ENCODE data around the gene GOLGA6L2.
"Not testable (repeated sequence)": the region's sequence is repeated elsewhere in the genome, so short reads cannot be mapped to it uniquely, and the experiment has no call there.

The GOLGA6L2 gene, protein sequence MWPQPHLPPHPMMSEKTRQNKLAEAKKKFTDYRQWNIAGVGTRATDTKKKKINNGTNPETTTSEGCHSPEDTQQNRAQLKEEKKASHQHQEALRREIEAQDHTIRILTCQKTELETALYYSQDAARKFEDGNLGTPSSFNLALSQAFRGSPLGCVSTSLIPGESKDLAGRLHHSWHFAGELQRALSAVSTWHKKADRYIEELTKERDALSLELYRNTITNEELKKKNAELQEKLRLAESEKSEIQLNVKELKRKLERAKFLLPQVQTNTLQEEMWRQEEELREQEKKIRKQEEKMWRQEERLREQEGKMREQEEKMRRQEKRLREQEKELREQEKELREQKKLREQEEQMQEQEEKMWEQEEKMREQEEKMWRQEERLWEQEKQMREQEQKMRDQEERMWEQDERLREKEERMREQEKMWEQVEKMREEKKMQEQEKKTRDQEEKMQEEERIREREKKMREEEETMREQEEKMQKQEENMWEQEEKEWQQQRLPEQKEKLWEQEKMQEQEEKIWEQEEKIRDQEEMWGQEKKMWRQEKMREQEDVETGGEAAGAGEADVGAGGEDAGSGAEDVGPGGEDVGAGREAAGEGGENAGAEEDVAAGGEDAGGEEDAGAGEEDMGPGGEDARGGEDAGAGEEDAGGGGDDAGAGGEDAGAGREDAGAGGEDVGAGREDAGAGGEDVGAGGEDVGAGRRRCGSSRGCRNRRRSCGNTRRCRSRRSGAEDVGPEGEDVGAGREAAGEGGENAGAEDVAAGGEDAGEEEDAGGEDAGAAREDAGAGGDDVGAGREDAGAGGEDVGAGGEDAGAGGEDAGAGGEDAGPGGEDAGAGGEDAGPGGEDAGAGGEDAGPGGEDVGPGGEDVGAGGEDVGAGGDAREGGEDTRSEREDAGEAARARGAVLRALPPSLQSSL

GRCh38 chr15:23447107-23447500 is at the start of gene GOLGA6L2:
GOLGA6L2 (minus strand) TSS chr15:23447243; CDS start chr15:23447181, 62 bp downstream.
- DNase-seq = no peak

DNA sequence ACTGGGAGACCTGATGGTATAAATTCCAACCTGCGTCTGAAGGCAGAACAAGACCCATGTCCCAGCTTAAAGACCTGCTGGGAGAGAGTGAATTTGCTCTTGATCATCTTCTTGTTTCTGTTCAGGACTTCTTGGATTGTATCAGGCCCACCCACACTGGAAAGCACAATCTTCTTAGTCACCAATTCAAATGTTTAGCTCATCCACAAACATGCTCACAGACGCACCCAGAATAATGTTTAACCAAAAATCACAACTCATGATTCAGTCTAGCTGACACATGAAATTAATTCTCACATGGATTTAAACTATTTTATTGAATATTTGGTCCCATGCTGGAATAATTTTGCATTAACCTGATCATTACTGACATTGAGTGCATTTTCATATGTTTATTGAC is 37.8 kb upstream of the GOLGA6L2 start:
- DNase-seq = no peak

DNA sequence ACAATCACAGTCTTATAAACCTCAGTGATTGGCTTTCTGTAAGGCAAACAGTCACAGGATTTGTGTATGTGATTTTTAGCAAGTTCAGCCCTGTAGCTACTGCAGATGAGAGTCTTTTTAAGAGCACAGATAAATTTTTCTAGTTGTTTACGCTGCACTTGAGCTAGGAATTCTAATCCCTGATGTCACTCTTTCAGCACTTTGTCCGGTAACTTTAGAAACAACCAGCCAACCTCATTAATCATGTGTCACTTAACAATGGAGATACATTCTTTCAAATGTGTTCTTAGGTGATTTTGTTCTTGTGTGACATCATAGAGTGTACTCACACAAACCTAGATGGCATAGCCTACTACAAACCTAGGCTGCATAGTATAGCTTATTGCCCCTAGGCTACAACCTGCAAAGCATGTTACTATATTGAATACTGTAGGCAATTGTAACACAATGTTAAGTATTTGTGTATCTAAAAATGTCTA is 36.8 kb upstream of the GOLGA6L2 start:
- DNase-seq = no peak

DNA sequence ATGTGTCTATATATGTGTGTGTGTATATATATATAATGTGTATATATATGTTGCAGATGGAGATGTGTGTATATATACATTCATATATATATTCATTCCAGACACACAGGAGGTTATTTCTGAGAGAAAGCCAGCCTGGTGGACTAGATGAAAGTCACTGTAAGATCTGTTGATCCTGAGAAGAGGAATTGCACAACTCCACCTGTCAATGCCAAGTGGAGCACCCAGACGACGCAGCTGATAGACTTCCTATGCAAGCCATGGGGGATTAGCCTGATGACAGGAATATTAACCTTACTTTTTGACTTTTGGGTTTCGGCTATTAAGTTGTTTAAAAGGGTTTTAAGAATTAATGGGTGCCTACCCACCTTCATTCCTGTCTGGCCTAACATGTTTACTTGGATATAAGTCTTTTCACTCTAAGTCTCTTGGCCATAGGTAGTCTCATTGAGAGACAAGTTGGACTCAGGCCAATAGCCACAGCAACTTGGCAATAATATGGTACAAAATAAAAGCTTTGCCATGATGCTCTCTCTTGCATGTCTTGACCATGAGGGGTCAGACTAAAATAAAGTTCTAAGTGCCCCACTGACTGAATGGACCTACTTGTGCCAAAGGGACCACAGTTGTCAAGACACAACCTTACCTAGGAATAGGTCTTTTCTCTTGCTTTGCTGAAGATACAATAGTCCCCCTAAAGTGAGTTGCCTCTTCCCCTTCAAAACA is 35.9 kb upstream of the GOLGA6L2 start:
- no peak for DNase-seq

GRCh38 chr15:23482228-23482627 is 35.2 kb upstream of the GOLGA6L2 start:
- DNase-seq = no peak

DNA sequence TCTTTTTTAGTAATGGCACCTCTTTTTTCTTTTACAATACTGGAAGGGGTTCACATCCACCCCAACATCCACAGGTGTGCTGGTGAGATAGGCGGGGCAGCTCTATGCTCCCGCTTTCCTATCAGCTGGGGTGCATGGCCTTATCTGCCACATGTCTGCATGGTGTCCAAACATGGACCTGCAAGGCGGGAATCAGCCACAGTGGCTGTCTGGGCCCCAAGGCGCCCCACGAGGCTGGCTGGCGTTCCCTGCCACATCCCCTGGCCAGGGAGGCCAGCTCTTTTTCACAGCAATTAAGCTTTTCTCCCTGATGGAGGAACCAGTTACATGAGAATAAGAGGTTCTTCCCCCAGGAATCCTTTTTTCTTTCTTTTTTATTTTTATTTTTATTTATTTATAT is 30.9 kb upstream of the GOLGA6L2 start:
- DNase-seq = no peak

- DNase-seq = no peak
These were observed 25.6 kb upstream of the GOLGA6L2 start for GRCh38 chr15:23472678-23473077.

- DNase-seq = no peak
These were observed 25.0 kb upstream of the GOLGA6L2 start for GRCh38 chr15:23472033-23472432.

DNA sequence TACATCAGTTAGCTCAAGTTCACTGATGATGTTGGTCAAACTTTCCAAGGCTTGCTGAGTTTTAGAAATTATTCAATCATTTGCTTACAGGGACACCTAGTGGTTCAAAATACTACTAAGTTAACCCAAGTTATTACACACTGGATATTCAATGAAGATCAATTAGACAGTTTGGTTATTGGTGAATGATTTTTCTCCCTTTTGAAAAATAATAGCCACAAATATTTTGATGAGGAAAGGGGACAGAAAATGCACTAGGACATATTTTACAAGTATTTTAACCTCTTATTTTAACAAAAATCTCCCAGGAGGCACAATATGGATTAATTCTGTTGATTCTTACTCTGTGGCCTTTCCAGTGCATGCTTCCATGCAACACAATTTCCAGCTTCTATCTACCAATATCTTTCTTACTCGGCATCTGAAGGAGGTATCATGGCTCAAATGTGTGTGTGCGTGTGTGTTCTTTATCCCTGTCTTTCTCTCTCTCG is 20.1 kb upstream of the GOLGA6L2 start:
- no peak for DNase-seq

GRCh38 chr15:23457890-23458289 is 10.8 kb upstream of the GOLGA6L2 start:
- DNase-seq = no peak

DNA sequence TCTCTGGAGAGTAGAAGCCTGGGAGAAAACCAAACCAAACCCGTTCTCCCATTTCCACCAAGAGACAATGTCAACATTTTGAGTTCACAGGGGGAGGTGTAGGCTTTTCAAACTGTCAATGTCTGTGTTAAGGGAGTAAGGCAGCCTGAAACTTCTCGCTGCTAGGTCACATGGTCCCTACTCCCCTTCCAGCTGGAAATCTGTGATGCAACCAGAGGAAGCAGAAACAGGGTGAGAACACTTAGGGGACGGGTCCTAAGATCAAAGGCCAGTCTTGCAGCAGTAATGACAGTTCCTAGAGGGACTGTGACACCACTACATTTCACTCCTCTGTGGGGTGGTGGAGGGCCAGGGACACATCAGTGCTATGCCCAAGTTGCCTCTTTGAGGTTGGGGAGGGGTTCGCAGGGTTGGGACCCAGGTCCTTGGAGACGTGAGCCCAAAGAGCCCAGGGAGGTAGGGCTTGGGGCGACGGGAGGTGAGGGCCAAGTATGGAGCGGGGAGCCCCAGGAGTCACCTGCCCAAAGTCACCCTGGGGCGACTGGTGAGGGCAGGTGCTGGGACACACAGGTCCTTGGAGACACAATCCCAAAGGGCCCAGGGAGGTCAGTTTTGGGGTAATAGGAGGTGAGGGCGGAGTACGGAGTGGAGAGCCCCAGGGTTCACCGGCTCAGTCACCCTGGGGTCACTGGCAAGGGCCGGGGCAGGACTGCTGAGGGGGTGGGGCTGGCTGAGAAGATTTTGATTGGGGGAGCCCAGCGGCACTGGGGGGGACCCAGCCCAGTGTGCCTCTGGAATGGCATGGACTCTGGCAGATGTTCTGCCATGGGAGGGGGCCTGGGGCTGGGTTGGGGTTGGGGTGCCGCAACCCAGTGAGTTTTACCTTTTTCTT is 582 bp downstream of the GOLGA6L2 start:
- DNase-seq = no peak

DNA sequence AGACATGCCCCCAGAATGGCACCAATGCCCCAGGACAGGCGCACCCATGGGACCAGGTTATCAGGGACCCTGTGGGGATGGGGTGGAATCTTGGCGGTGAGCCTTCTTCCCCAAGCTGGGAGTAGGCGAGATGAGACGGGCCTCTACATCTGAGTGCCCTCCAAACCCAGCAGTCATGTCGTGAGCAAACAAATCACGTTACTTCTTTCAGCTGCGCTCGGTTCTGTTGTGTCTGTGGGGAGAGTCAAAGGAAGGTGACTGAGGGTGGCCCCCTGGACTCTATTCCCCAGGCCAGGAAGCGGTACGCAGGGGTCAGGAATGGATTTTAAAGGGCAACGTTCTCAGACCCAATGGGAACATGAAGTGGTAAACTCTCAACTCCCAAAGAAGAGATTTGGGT is 2.8 kb downstream of the GOLGA6L2 start:
- no peak for DNase-seq

DNA sequence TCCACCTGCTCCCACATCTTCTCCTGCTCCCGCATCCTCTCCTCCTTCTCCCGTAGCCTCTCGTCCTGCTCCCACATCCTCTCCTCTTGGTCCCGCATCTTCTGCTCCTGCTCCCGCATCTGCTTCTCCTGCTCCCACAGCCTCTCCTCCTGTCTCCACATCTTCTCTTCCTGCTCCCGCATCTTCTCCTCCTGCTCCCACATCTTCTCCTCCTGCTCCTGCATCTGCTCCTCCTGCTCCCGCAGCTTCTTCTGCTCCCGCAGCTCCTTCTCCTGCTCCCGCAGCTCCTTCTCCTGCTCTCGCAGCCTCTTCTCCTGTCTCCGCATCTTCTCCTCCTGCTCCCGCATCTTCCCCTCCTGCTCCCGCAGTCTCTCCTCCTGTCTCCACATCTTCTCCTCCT is 5.8 kb downstream of the GOLGA6L2 start:
- no peak for DNase-seq

- no peak for DNase-seq
These were observed 6.4 kb downstream of the GOLGA6L2 start for GRCh38 chr15:23440596-23440995.

GRCh38 chr15:23439513-23439912 is 7.5 kb downstream of the GOLGA6L2 start:
- no peak for DNase-seq

GRCh38 chr15:23438816-23439466 is 8.1 kb downstream of the GOLGA6L2 start:
- DNase-seq = no peak

- DNase-seq = no peak
These were observed 9.4 kb downstream of the GOLGA6L2 start for GRCh38 chr15:23437673-23438072.

DNA sequence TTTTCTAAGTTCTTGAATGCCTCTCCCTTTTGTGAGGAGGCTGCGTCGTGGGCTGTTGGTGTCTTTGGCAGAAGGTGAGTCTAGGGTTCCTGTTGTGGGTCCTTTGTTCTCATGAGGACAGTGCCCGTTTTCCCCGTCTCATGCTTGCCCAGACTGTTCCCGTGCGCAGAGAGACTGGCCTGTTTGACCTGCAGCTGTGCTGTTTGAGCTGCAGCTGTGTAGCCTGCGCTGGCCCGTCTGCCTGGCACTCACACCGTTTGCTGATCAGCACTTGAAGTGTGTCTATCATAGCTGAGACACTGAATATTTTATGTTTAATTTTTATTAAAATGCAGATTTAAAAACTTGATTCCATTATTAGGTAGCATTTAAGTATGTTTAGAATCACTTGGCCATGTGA is 9.9 kb downstream of the GOLGA6L2 start:
- no peak for DNase-seq

- no peak for DNase-seq
These were observed 10.6 kb downstream of the GOLGA6L2 start for GRCh38 chr15:23436421-23436820.

DNA sequence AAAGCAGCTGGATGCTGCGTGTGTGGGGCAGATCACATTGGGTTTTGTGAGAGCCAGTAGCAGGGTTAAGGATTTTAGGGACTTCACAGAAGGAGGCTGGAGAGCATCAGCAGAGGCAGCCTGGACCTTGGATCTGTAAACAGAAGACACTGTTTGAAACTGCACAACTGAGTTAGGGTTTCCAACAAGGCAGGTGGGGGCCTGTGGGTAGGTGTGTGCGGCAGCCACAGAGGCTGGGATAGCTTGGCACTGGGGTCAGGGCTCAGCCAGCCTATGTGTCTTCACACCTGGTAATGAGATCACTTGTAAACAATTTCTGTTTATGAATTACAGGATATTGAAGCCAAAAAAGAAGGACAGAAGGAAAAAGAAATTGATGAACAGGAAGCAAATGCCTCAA is 12.3 kb downstream of the GOLGA6L2 start:
- DNase-seq = not testable (repeated sequence)

- DNase-seq = not testable (repeated sequence)
These were observed 21.7 kb downstream of the GOLGA6L2 start for GRCh38 chr15:23425327-23425726.
